Tibial nerve (tissue), 4 donors: Measurements from ENCODE around the gene NCOA5.

Source experiments
- CTCF ChIP-seq, 5 experiments: fragments of 200-600 bp in 3 of 5; fragments of 450-650 bp in 2 of 5; sonication (generic) in 3 of 5; IDR thresholded peaks; one replicate each; pipeline ENCODE4 v1.5.1; 2016 to 2019; ENCODE audit warnings: antibody characterized with exemption in 5 of 5, mild to moderate bottlenecking in 3 of 5, moderate library complexity in 2 of 5
- EP300 ChIP-seq, 2 donors: sonication (generic); formaldehyde crosslinking; IDR thresholded peaks; one replicate each; pipeline ENCODE4 v1.6.1; 2017; ENCODE audit warnings: antibody characterized with exemption in 2 of 2, mild to moderate bottlenecking in 1 of 2
- POLR2A ChIP-seq, 2 donors: fragments of 450-650 bp; IDR thresholded peaks; one replicate each; pipeline ENCODE4 v1.6.1; 2017; ENCODE audit warnings: antibody characterized with exemption in 2 of 2, mild to moderate bottlenecking in 2 of 2, moderate library complexity in 2 of 2

- no peak for TF ChIP-seq EP300 (IDR thresholded peaks at IDR 0.05)
- TF ChIP-seq CTCF (IDR thresholded peaks at IDR 0.05) = no peak
- no peak for TF ChIP-seq POLR2A (IDR thresholded peaks at IDR 0.05)
Measured at GRCh38 chr20:46077642-46078305, 12.0 kb downstream of the NCOA5 start.
